ENCODE results near the gene GASK1B.

The GASK1B gene

GRCh38 chr4:158172261-158173258 lies at the start of gene GASK1B:
Gene GASK1B (minus strand): TSS chr4:158173025. CDS start chr4:158171375, 1,650 bp downstream.
- DNase-seq, result peak; percentile 17

GRCh38 chr4:158219623-158220022 lies 46.8 kb upstream of the GASK1B start:
- no peak for DNase-seq

- DNase-seq, result no peak
Observed at GRCh38 chr4:158217763-158218162, 44.9 kb upstream of the GASK1B start.

- no peak for DNase-seq
Observed at GRCh38 chr4:158214856-158215255, 42.0 kb upstream of the GASK1B start.

- DNase-seq, result no peak
Observed at GRCh38 chr4:158213466-158213865, 40.6 kb upstream of the GASK1B start.

GRCh38 chr4:158211222-158211621 lies 38.4 kb upstream of the GASK1B start:
- no peak for DNase-seq

- DNase-seq, result peak; percentile 74
Observed at GRCh38 chr4:158209825-158210807, 37.3 kb upstream of the GASK1B start, which contains the start of gene TMEM144. Gene TMEM144 (plus strand): TSS chr4:158210486. CDS start chr4:158212668, 2,182 bp downstream.

- no peak for DNase-seq
Observed at GRCh38 chr4:158208963-158209640, 36.3 kb upstream of the GASK1B start.

GRCh38 chr4:158203929-158204328 lies 31.1 kb upstream of the GASK1B start:
- no peak for DNase-seq

- no peak for DNase-seq
Observed at GRCh38 chr4:158203436-158203835, 30.6 kb upstream of the GASK1B start.

- no peak for DNase-seq
Observed at GRCh38 chr4:158202481-158202880, 29.7 kb upstream of the GASK1B start.

GRCh38 chr4:158201876-158202275 lies 29.1 kb upstream of the GASK1B start:
- DNase-seq, result no peak

- no peak for DNase-seq
Observed at GRCh38 chr4:158201322-158201721, 28.5 kb upstream of the GASK1B start.

- no peak for DNase-seq
Observed at GRCh38 chr4:158200214-158200613, 27.4 kb upstream of the GASK1B start.

- no peak for DNase-seq
Observed at GRCh38 chr4:158197194-158197776, 24.5 kb upstream of the GASK1B start.

- no peak for DNase-seq
Observed at GRCh38 chr4:158195297-158195696, 22.5 kb upstream of the GASK1B start.

GRCh38 chr4:158193171-158193749 lies 20.4 kb upstream of the GASK1B start:
- no peak for DNase-seq

GRCh38 chr4:158192439-158193158 lies 19.8 kb upstream of the GASK1B start:
- no peak for DNase-seq

GRCh38 chr4:158190718-158191117 lies 17.9 kb upstream of the GASK1B start:
- DNase-seq, result no peak

GRCh38 chr4:158189422-158189821 lies 16.6 kb upstream of the GASK1B start:
- DNase-seq, result no peak

GRCh38 chr4:158186815-158187214 lies 14.0 kb upstream of the GASK1B start:
- no peak for DNase-seq

Measured in activated CD4-positive, alpha-beta T cell treated with anti-CD3 and anti-CD28 coated beads for 48 hours (primary cell).